H9 (cell line): ENCODE measurements around the gene GNPAT. TPM values are rescaled to one million over a fixed set of nuclear protein-coding genes. Genes with fewer than 3 reads are reported as not detected.

ENCODE experiments used
- DNase-seq: peaks from one replicate; pipeline ENCODE4 v3.0.0-alpha.2; 2017
- H2AFZ ChIP-seq: one replicate; pipeline ENCODE4 v1.6.1; 2013; ENCODE audit warnings: mild to moderate bottlenecking, low read length, control low read depth, moderate library complexity
- H2AK5ac ChIP-seq: 2 replicates; pipeline ENCODE4 v1.6.1; 2013; ENCODE audit warnings: low read length, control low read depth, mixed read lengths; ENCODE audit not compliant: insufficient read length
- H2BK120ac ChIP-seq: one replicate; pipeline ENCODE4 v1.6.1; 2013; ENCODE audit warnings: low read depth, mild to moderate bottlenecking, low read length, control low read depth, inconsistent platforms; ENCODE audit not compliant: poor library complexity, severe bottlenecking
- H2BK12ac ChIP-seq: 2 replicates; pipeline ENCODE4 v1.6.1; 2013; ENCODE audit warnings: low read length, control low read depth, mixed read lengths, low read depth; ENCODE audit not compliant: insufficient read length
- H2BK15ac ChIP-seq: 2 replicates; pipeline ENCODE4 v1.6.1; 2013; ENCODE audit warnings: low read depth, low read length, control low read depth
- H2BK20ac ChIP-seq: one replicate; pipeline ENCODE4 v1.6.1; 2013; ENCODE audit warnings: low read depth, mild to moderate bottlenecking, low read length, control low read depth, inconsistent platforms; ENCODE audit not compliant: poor library complexity, severe bottlenecking
- H2BK5ac ChIP-seq: 2 replicates; pipeline ENCODE4 v1.6.1; 2013; ENCODE audit warnings: low read length, control low read depth, mixed read lengths; ENCODE audit not compliant: insufficient read length
- H3K14ac ChIP-seq: 2 replicates; pipeline ENCODE4 v1.6.1; 2013; ENCODE audit warnings: low read length, control low read depth; ENCODE audit not compliant: insufficient read depth
- H3K18ac ChIP-seq: 2 replicates; pipeline ENCODE4 v1.6.1; 2013; ENCODE audit warnings: low read depth, mild to moderate bottlenecking, mixed read lengths, low read length, control low read depth; ENCODE audit not compliant: insufficient read length
- H3K23ac ChIP-seq: 2 replicates; pipeline ENCODE4 v1.6.1; 2013; ENCODE audit warnings: low read length, control low read depth, mixed read lengths, low read depth; ENCODE audit not compliant: insufficient read length
- H3K23me2 ChIP-seq: 2 replicates; pipeline ENCODE4 v1.6.1; 2013; ENCODE audit warnings: low read depth, mild to moderate bottlenecking, mixed read lengths, low read length, control low read depth; ENCODE audit not compliant: insufficient read length, poor library complexity, severe bottlenecking
- H3K27ac ChIP-seq: 2 replicates; pipeline ENCODE4 v1.5.1; 2013; ENCODE audit warnings: low read length, control low read depth, mixed read lengths, low read depth; ENCODE audit not compliant: insufficient read length
- H3K27me3 ChIP-seq: 2 replicates; pipeline ENCODE4 v1.6.1; 2013; ENCODE audit warnings: low read length, control low read depth, inconsistent platforms; ENCODE audit not compliant: insufficient read depth
- H3K4ac ChIP-seq: 2 replicates; pipeline ENCODE4 v1.6.1; 2013; ENCODE audit warnings: low read depth, mild to moderate bottlenecking, control low read depth, inconsistent platforms, low read length, moderate library complexity
- H3K4me1 ChIP-seq: 2 replicates; pipeline ENCODE4 v1.6.1; 2013; ENCODE audit warnings: low read length, control low read depth, inconsistent platforms; ENCODE audit not compliant: insufficient read depth
- H3K4me2 ChIP-seq: 2 replicates; pipeline ENCODE4 v1.6.1; 2013; ENCODE audit warnings: low read length, control low read depth, mixed read lengths; ENCODE audit not compliant: insufficient read length, insufficient read depth
- H3K56ac ChIP-seq: 2 replicates; pipeline ENCODE4 v1.6.1; 2013; ENCODE audit warnings: low read depth, mild to moderate bottlenecking, mixed read lengths, low read length, control low read depth; ENCODE audit not compliant: insufficient read length
- H3K79me1 ChIP-seq: 2 replicates; pipeline ENCODE4 v1.6.1; 2013; ENCODE audit warnings: low read depth, mild to moderate bottlenecking, moderate library complexity, low read length, control low read depth, inconsistent platforms; ENCODE audit not compliant: insufficient read depth, poor library complexity, severe bottlenecking
- H3K79me2 ChIP-seq: 2 replicates; pipeline ENCODE4 v1.6.1; 2013; ENCODE audit warnings: low read length, control low read depth, inconsistent platforms; ENCODE audit not compliant: insufficient read depth
- H3K9ac ChIP-seq: 2 replicates; pipeline ENCODE4 v1.6.1; 2013; ENCODE audit warnings: low read length, control low read depth, mixed read lengths; ENCODE audit not compliant: insufficient read length; ENCODE audit errors: extremely low read depth
- H3K9me3 ChIP-seq: one replicate; pipeline ENCODE4 v1.6.1; 2013; ENCODE audit warnings: low read depth, low read length, inconsistent platforms; ENCODE audit not compliant: control insufficient read depth
- H3T11ph ChIP-seq: one replicate; pipeline ENCODE4 v1.6.1; 2013; ENCODE audit warnings: mild to moderate bottlenecking, low read length, control low read depth, inconsistent platforms
- H4K20me1 ChIP-seq: one replicate; pipeline ENCODE4 v1.6.1; 2013; ENCODE audit not compliant: control insufficient read depth, insufficient read length, insufficient read depth
- H4K5ac ChIP-seq: 2 replicates; pipeline ENCODE4 v1.6.1; 2013; ENCODE audit warnings: low read depth, mild to moderate bottlenecking, mixed read lengths, low read length, control low read depth; ENCODE audit not compliant: insufficient read length
- H4K8ac ChIP-seq: replicated peaks from 2 replicates; pipeline ENCODE4 v1.6.1; 2013; ENCODE audit warnings: low read length, control low read depth, mixed read lengths, low read depth; ENCODE audit not compliant: insufficient read length
- H4K91ac ChIP-seq: 2 replicates; pipeline ENCODE4 v1.6.1; 2013; ENCODE audit warnings: low read depth, mild to moderate bottlenecking, moderate library complexity, mixed read lengths, low read length, control low read depth; ENCODE audit not compliant: insufficient read length
- H3K27ac Mint-ChIP-seq, 3 experiments: 2 replicates in 2 of 3; 3 replicates in 1 of 3; pipeline ENCODE4 v1.8.0; 2020 to 2021; ENCODE audit warnings: mixed read lengths in 3 of 3, mild to moderate bottlenecking in 1 of 3, moderate library complexity in 1 of 3
- H3K27me3 Mint-ChIP-seq: 2 replicates; pipeline ENCODE4 v1.8.0; 2021; ENCODE audit warnings: low read depth, mild to moderate bottlenecking, moderate library complexity, mixed read lengths
- H3K36me3 Mint-ChIP-seq, 3 experiments: 2 replicates in 2 of 3; 3 replicates in 1 of 3; pipeline ENCODE4 v1.8.0; 2020 to 2021; ENCODE audit warnings: low read depth in 3 of 3, mixed read lengths in 3 of 3; ENCODE audit not compliant: insufficient read depth in 1 of 3
- H3K4me1 Mint-ChIP-seq, 2 experiments: 2 replicates each; pipeline ENCODE4 v1.8.0; 2020; ENCODE audit warnings: mixed read lengths in 2 of 2
- H3K4me3 Mint-ChIP-seq, 2 experiments: 2 replicates in 1 of 2; 3 replicates in 1 of 2; pipeline ENCODE4 v1.8.0; 2020 to 2021; ENCODE audit warnings: mild to moderate bottlenecking in 2 of 2, mixed read lengths in 2 of 2, moderate library complexity in 1 of 2
- H3K9me3 Mint-ChIP-seq, 2 experiments: 2 replicates in 1 of 2; 3 replicates in 1 of 2; pipeline ENCODE4 v1.8.0; 2020; ENCODE audit warnings: mild to moderate bottlenecking in 2 of 2, mixed read lengths in 2 of 2, moderate library complexity in 1 of 2
- CTCF ChIP-seq: fragments of 200-600 bp; sonication (generic); conservative IDR thresholded peaks from 3 replicates; pipeline ENCODE4 v1.8.0; 2021; ENCODE audit warnings: antibody characterized with exemption, mild to moderate bottlenecking
- WGBS: extraction: QIAGEN DNeasy Blood & Tissue Kit; methylation state at CpG from one replicate; pipeline ENCODE4 v1.1.7; 2013; ENCODE audit warnings: missing lambda C conversion rate, low lambda C conversion rate, mixed read lengths; ENCODE audit not compliant: insufficient read length; ENCODE audit errors: extremely low coverage; 5-methylcytosine and 5-hydroxymethylcytosine counted together
- total RNA-seq: library from RNA; stranded (reverse); gene quantifications from 2 replicates; pipeline ENCODE4 v1.2.1, GENCODE V29; 2021

The GNPAT gene
- total RNA-seq, 1 experiment from 2014 or later: 38.1 TPM

- Histone ChIP-seq H2BK5ac (no peak overlapping the region), H3K9me3 (no peaks in the 10 kb centered on the region), H3K18ac (no peak overlapping the region), H3K4ac (no peak overlapping the region), H3K79me1 (no peaks in the 10 kb centered on the region), H3K23ac (no peak overlapping the region), H2BK12ac (no peak overlapping the region), H3K56ac (no peak overlapping the region), H3K27ac (no peak overlapping the region), H3T11ph (no peak overlapping the region), H2BK20ac (no peak overlapping the region), H3K4me1 (no peaks in the 10 kb centered on the region), H2AK5ac (no peak overlapping the region), H3K9ac (no peak overlapping the region), H2BK15ac (no peak overlapping the region), H4K20me1 (no peaks in the 10 kb centered on the region), H3K79me2 (no peaks in the 10 kb centered on the region), H2AFZ (no peak overlapping the region), H3K4me2 (no peak overlapping the region), H4K8ac (no peak overlapping the region), H3K27me3 (no peaks in the 10 kb centered on the region), H4K5ac (no peak overlapping the region), H2BK120ac (no peak overlapping the region), H4K91ac (no peak overlapping the region), H3K23me2 (no peaks in the 10 kb centered on the region), H3K14ac (no peak overlapping the region)
- no peaks in the 10 kb centered on the region for H3K9me3 Mint-ChIP-seq
- no peak overlapping the region; a peak in 1 of 5 replicates for H3K4me3 Mint-ChIP-seq
- DNase-seq: peak; percentile 83
- no peaks in the 10 kb centered on the region for H3K36me3 Mint-ChIP-seq
- H3K27ac Mint-ChIP-seq: no peak overlapping the region
- peaks cover 21% of the 10 kb centered on the region for H3K27me3 Mint-ChIP-seq
- peak; percentile 87 for TF ChIP-seq CTCF
- H3K4me1 Mint-ChIP-seq: no peaks in the 10 kb centered on the region
- WGBS: no CpG with 5 or more reads among the region's 11 CpGs
Observed at GRCh38 chr1:231315887-231316286, 74.9 kb downstream of the GNPAT start.
